SK-N-SH treated with all-trans-retinoic acid at 6 μM for 48 hours (cell line): Measurements from ENCODE around the gene NUP98.
"Not testable (repeated sequence)": the region's sequence is repeated elsewhere in the genome, so short reads cannot be mapped to it uniquely, and the experiment has no call there.

Experiments used
- ATAC-seq: fragments of 200-7000 bp; cut with Tn5 transposase; 3 replicates; pipeline ENCODE4 v1.9.1; 2020; ENCODE audit warnings: mild to moderate bottlenecking, moderate library complexity
- ARNTL ChIP-seq: fragments of 450-650 bp; formaldehyde crosslinking; IDR thresholded peaks from 2 replicates; pipeline ENCODE4 v1.5.0; 2020; ENCODE audit warnings: low read depth, mild to moderate bottlenecking, moderate library complexity, borderline replicate concordance
- ESRRG ChIP-seq: fragments of 250-450 bp; sonication (Bioruptor Pico); IDR thresholded peaks from 2 replicates; pipeline ENCODE4 v1.6.1; 2021; ENCODE audit warnings: mild to moderate bottlenecking
- GLIS3 ChIP-seq: fragments of 250-450 bp; sonication (Bioruptor Pico); IDR thresholded peaks from 2 replicates; pipeline ENCODE4 v1.5.0; 2020; ENCODE audit warnings: mild to moderate bottlenecking, moderate library complexity
- ISL1 ChIP-seq: fragments of 250-450 bp; sonication (Bioruptor Pico); IDR thresholded peaks from 2 replicates; pipeline ENCODE4 v2.1.2; 2022; ENCODE audit warnings: mild to moderate bottlenecking, moderate library complexity
- PATZ1 ChIP-seq: fragments of 250-450 bp; sonication (Bioruptor Pico); IDR thresholded peaks from 2 replicates; pipeline ENCODE4 v1.8.0; 2020; ENCODE audit warnings: mild to moderate bottlenecking, moderate library complexity, borderline replicate concordance
- POU6F1 ChIP-seq: fragments of 250-450 bp; sonication (Bioruptor Pico); IDR thresholded peaks from 2 replicates; pipeline ENCODE4 v1.8.0; 2021; ENCODE audit warnings: low read depth, mild to moderate bottlenecking, moderate library complexity, borderline replicate concordance
- PPARA ChIP-seq: fragments of 250-450 bp; sonication (Bioruptor Pico); IDR thresholded peaks from 2 replicates; pipeline ENCODE4 v1.5.0; 2020; ENCODE audit warnings: mild to moderate bottlenecking, borderline replicate concordance
- SNAI2 ChIP-seq: fragments of 250-450 bp; sonication (Bioruptor Pico); IDR thresholded peaks from 2 replicates; pipeline ENCODE4 v1.5.0; 2020; ENCODE audit warnings: mild to moderate bottlenecking, moderate library complexity
- TCF4 ChIP-seq: fragments of 250-450 bp; sonication (Bioruptor Pico); IDR thresholded peaks from 2 replicates; pipeline ENCODE4 v1.8.0; 2021; ENCODE audit warnings: mild to moderate bottlenecking, moderate library complexity, borderline replicate concordance
- TSHZ2 ChIP-seq: fragments of 250-450 bp; sonication (Bioruptor Pico); IDR thresholded peaks from 2 replicates; pipeline ENCODE4 v1.5.0; 2020; ENCODE audit warnings: mild to moderate bottlenecking, moderate library complexity
- ZC3H10 ChIP-seq: fragments of 250-450 bp; sonication (Bioruptor Pico); IDR thresholded peaks from 2 replicates; pipeline ENCODE4 v1.5.1; 2021; ENCODE audit warnings: mild to moderate bottlenecking, moderate library complexity
- ZFP3 ChIP-seq: fragments of 250-450 bp; sonication (Bioruptor Pico); IDR thresholded peaks from 2 replicates; pipeline ENCODE4 v1.5.0; 2020; ENCODE audit warnings: mild to moderate bottlenecking, moderate library complexity
- ZFP30 ChIP-seq: fragments of 450-650 bp; formaldehyde crosslinking; IDR thresholded peaks from 2 replicates; pipeline ENCODE4 v1.5.0; 2022; ENCODE audit warnings: mild to moderate bottlenecking, moderate library complexity
- ZNF565 ChIP-seq: fragments of 450-650 bp; formaldehyde crosslinking; conservative IDR thresholded peaks from 2 replicates; pipeline ENCODE4 v1.5.0; 2020; ENCODE audit warnings: low read depth, mild to moderate bottlenecking, moderate library complexity
- ZNF70 ChIP-seq: fragments of 450-650 bp; formaldehyde crosslinking; IDR thresholded peaks from 2 replicates; pipeline ENCODE4 v1.5.0; 2020; ENCODE audit warnings: mild to moderate bottlenecking, moderate library complexity
- ZNF8 ChIP-seq: fragments of 450-650 bp; formaldehyde crosslinking; IDR thresholded peaks from 2 replicates; pipeline ENCODE4 v1.5.0; 2020; ENCODE audit warnings: mild to moderate bottlenecking, moderate library complexity
- TF ChIP-seq, protein P1 (sequence below): fragments of 250-450 bp; sonication (Bioruptor Pico); IDR thresholded peaks from 2 replicates; pipeline ENCODE4 v1.5.1; 2021; ENCODE audit warnings: mild to moderate bottlenecking, moderate library complexity

Gene NUP98

GRCh38 chr11:3659595-3660515 lies 137.5 kb downstream of the NUP98 start:
- TF ChIP-seq ZNF8 (CRISPR knock-in tag) (no peak), SNAI2 (CRISPR knock-in tag) (no peak), ZC3H10 (CRISPR knock-in tag) (no peak), TCF4 (no peak), PATZ1 (no peak), ISL1 (no peak)
- TF ChIP-seq, protein P1, sequence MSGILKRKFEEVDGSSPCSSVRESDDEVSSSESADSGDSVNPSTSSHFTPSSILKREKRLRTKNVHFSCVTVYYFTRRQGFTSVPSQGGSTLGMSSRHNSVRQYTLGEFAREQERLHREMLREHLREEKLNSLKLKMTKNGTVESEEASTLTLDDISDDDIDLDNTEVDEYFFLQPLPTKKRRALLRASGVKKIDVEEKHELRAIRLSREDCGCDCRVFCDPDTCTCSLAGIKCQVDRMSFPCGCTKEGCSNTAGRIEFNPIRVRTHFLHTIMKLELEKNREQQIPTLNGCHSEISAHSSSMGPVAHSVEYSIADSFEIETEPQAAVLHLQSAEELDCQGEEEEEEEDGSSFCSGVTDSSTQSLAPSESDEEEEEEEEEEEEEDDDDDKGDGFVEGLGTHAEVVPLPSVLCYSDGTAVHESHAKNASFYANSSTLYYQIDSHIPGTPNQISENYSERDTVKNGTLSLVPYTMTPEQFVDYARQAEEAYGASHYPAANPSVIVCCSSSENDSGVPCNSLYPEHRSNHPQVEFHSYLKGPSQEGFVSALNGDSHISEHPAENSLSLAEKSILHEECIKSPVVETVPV (CRISPR knock-in tag): no peak
- no peak for ATAC-seq

DNA sequence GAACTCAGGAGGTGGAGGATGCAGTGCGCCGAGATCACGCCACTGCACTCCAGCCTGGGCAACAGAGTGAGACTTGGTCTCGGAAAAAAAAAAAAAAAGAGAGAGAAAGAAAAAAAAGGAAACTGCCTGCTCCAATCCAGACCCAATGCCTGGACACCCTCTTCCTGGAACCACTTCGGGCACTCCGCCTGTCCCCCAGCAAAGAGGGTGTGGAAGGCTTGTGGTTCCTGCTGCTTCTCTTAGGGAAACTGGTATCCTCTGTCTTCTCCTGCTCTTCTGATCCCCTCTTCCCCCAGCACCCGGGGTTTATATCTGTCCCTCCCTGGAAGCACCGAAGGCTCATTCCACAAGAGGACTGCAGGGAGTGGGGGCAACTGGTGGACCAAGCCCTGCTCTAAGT lies 139.1 kb downstream of the NUP98 start:
- no peak for ATAC-seq

DNA sequence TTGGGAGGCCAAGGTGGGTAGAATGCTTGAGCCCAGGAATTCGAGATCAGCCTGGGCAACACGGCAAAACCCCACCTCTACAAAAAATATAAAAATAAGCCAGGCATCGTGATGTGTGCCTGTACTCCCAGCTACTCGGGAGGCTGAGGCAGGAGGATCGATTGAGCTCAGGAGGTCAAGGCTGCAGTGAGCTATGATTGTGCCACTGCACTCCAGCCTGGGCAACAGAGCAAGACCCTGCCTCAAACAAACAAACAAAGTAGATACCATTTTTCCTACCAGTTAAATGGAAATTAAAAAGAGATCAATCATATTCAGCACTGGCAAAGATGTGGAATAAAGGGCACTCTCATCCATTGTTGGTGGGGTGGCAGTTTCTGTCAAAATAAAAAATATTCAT lies 140.0 kb downstream of the NUP98 start:
- ATAC-seq: not testable (repeated sequence)

More for the DNA sequence above, 139.1 kb downstream of the NUP98 start:
- no peak for TF ChIP-seq PPARA (CRISPR knock-in tag)

DNA sequence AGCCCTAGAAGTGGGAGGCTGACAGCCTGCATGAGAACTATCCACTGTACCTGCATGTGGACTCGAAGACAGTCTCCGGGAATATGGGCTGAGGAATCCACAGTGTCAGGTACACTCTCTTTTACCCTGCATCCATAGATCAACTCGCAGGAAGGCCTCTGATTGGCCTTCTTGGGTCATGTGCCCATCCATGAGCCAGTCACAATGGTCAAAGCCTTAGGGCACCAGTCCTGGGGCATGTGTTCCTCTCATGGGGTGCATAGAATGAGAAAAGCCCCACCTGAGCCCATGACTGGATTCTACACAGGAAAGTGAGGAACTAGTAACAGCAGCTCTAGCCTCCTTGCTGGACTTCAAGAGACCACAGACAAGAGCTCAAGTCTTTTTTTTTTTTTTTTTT lies 141.8 kb downstream of the NUP98 start:
- TF ChIP-seq ZFP30 (CRISPR knock-in tag) (no peak), ESRRG (CRISPR knock-in tag) (no peak), TSHZ2 (CRISPR knock-in tag) (no peak), ZNF8 (CRISPR knock-in tag) (no peak), GLIS3 (CRISPR knock-in tag) (no peak), ZNF565 (CRISPR knock-in tag) (no peak), POU6F1 (CRISPR knock-in tag) (no peak), SNAI2 (CRISPR knock-in tag) (no peak), ZFP3 (CRISPR knock-in tag) (no peak), ZNF70 (CRISPR knock-in tag) (no peak), ARNTL (CRISPR knock-in tag) (no peak)
- TF ChIP-seq, protein P1 (CRISPR knock-in tag): no peak
- no peak for ATAC-seq

- ATAC-seq: not testable (repeated sequence)
These were observed 144.8 kb downstream of the NUP98 start for GRCh38 chr11:3652514-3652913.

DNA sequence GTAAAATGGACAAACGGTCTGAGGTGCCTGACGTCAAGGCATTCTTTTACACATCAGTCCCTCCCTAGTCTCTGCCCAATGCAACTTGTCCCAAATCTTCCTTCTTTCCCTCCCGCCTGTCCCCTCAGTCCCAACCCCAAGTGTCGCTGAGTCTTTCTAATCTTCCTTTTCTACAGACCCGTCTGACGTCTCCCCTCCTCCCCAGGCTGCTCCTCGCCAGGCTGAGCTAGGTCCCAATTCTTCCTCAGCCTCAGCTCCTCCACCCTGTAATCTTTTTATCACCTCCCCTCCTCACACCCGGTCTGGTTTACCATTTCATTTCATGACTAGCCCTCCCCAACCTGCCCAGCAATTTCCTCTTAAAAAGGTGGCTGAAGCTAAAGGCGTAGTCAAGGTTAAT lies 148.0 kb downstream of the NUP98 start:
- ATAC-seq: not testable (repeated sequence)

- ATAC-seq: not testable (repeated sequence)
These were observed 148.5 kb downstream of the NUP98 start for GRCh38 chr11:3648843-3649242.
